GM21619 (cell line): ENCODE data around the gene RGPD4.
"Not testable (repeated sequence)": the region's sequence is repeated elsewhere in the genome, so short reads cannot be mapped to it uniquely, and the experiment has no call there.

Source experiments
- ATAC-seq: cut with Tn5 transposase; IDR thresholded peaks from one replicate; pipeline ENCODE4 v1.9.1; 2021; ENCODE audit not compliant: unreplicated experiment

The RGPD4 gene

DNA sequence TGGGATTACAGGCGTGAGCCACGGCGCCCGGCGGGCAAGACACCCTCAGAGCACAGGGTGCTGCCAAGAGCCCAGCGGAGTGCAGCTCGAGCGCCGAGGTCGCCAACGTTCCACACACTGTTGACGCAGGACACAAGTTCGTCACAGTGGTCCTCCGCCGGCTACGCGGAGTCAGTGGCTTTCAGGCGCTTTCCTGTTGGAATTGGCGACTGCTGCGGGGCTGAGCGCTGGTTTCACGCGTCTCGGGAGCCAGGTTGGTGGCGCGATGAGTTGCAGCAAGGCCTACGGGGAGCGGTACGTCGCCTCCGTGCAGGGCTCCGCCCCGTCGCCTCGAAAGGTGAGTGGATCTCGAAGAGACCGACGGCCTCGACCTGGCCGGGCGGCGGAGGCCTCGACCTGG lies at the start of gene RGPD4:
Gene RGPD4 (plus strand): TSS at position 144 of the 400 bp plus-strand sequence. CDS start 122 bp downstream, at position 266.
- ATAC-seq = not testable (repeated sequence)

DNA sequence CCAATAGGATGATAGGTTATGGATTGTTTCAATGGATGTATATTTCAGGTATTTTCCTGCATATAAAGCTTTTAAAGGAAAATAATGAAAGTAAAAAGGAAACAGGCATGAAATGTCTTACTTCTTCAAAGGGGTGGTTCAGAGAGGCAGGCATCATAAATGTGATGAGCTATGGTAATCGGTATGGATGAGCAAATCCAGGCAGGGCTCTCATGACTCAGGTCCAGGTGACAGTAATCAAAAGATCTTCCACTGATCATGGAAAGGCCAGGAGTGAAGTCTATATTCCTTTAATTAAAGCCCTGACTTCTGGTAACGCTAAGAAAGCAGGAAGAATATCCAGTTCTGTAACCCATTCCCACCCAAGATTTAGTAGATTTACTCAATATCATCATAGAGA lies 48.7 kb upstream of the RGPD4 start:
- ATAC-seq = no peak

DNA sequence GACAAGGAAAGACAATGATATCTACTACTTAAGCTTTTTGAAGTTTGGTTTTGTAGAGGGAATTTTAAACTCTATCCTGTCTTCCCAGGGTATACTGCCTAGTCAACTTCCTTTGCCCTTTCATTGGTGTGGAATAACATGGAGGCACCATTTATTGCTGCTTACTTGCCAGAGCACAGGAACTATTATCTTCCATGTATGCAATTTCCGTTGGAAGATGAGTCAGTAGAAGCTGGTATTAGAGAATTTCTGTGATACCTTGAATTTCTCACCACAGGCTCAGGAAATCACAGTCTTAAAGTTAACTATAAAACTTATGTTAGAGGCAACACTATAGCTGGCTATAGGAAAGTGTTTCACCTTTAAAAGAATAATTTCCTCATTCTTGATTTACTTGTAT lies 40.9 kb upstream of the RGPD4 start:
- ATAC-seq = no peak

DNA sequence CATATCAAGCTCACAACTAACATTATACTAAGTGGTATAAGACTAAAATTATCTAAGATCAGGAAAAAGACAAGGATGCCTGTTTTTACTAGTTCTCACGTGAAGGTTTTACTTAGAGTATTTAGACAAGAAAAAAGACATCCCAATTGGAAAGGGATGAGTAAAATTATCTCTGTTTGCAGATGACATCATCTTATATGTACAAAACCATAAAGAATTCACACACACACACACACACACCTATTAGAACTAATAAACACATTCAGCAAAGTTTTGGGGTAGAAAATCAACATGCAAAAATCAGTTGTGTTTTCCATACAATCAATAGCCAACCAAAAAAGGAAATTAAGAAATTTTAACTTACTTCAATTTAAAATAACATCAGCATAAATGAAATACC lies 35.9 kb upstream of the RGPD4 start:
- ATAC-seq = no peak

DNA sequence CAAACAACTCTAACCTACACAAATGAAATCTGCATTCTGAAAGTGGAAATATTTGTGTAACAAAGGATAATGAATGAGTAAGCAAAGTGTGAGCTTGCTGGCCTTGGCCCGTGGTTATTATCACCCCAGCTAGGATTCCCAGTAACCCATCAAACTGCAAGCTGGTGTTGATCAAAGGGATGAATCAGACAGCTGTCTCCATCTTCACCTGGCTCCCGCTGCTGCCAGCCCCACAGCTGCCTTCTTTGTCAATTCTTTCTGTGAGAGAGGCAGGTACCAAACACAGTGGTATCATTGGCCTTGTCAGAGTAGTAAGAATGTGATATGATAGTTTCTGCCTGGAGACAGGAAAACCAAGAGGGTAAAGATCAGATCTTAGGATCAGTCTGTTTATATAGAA lies 25.2 kb upstream of the RGPD4 start:
- ATAC-seq = no peak

DNA sequence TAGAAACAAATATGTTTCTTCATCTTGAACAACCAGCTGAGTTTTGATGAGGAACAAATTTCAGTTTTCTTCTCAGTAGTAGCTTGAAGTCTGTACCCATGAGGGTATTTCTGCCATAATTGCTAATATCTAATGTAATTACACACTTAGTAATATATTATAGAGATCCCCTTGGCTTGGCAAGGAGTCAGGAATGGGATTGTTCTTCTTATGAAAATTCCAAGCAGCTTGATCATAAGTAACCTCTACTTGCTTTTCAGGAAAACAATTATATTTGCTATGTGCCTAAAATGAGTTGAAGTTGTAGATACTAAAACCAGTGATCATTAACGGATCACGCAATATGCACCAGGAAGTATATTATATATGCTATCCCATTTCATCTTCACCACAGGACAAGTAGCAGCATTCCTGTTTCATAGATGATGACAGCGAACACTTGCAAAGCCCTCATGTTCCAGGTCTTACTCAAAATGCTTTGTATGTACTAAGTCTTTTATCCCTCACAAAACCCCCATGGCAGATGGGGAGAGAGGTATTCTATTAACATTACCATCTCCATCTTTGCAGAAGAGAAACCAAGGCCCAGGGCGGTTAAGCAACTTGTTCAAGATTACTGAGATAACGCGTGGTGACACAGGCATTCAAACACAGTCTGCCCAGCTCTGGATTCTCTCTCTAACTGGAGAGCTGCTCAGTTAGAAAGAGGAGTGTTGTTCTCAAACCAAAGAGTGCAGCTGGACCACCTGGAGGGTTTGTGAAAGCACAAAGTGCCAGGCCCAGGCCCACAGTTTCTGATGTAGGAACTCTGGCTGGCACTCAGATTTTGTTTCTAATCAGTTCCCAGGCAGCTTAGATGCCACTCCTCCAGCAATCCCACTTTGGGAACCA lies 21.8 kb upstream of the RGPD4 start:
- no peak for ATAC-seq

DNA sequence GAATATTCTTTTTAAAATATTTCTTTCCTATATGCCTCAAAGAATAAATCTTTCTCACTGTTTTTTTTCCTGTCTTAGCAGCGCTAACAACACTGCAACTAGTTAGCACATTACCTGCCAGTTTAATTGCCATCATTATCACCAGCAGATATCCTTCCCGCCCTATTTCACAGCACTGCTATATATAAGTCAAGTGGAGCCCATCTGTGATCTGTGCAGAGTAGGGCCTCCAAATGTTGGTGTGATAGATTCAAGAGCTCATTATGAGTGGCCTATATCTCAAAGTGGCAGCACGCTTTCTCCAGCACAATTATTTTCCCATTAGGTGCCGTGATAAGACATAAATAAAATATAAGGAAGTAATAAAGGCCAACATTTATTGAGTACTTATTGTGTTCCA lies 19.8 kb upstream of the RGPD4 start:
- ATAC-seq = no peak

DNA sequence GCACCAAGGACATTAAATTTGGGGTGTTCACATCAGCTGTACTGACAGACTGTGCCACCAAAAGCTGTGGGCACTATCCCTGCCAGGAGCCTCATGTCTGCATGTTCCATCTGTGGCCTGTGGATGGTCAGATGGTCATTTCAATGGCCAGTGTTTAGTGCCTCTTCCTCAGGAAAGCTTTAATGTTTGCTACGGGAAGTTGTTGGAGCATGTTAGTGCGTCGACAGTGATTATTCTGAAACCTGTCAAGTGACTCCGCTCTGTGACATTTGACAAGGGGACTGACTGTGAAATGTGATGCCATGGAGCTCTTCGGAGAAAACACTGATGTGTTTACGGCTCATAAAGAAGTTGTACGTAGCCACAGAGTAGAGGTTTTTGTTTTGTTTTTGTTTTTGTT lies 18.7 kb upstream of the RGPD4 start:
- ATAC-seq = no peak

DNA sequence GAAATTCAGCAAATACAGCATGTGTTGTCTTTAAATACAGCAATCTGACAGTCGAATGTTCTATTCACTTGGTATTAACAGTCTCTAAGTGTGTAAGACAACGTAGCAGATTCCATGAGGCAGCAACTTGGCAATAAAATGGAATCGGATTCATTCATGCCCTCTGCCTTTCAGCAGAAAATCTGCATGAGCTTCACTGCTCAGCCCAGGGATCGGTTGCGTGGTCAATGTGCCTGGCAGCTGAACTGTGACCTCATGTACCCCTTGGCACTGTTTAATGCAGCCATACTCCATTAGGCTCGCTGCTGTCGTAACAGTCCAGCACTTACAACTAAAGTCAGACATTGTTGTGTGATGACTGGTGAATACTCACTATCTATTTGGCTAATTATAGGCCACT lies 17.7 kb upstream of the RGPD4 start:
- no peak for ATAC-seq

DNA sequence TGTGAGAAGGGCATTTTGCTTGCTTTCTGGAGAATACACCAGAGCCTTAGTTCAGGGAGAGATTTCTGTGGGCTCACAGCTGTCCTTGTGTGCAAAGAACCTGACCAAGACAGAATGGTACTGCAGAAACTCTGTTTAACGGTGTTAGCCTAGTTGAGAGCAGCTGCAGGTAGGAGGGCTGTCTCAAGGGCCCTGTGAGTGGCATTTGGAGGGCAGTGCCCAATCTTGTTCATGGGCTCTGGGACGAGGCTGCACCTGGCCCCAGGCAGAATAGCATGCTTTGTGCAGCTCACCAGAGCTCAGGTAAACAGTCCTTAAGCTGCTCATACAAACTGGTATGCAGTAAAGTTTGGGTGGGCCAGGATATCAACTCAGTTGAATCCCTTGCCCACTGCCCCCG lies 16.9 kb upstream of the RGPD4 start:
- no peak for ATAC-seq

DNA sequence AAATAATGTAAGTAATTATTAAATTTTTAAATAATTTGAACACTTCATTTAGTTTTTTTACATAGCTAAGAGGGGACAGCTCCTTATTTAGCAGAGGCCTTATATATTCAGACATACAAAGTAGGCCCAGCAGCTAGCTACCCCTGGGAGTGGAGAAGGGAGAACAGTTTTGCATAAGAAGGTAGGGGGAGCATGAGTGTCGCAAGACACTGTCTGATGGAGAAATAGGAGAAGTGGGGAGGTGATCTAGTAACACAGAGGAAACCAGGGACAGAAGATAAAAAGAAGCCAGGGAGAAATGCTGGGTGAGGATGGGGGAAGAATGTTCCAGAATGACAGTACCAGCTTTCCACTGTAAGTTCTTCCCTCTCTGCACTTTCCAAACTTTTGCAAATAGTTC lies 16.0 kb upstream of the RGPD4 start:
- ATAC-seq = no peak

DNA sequence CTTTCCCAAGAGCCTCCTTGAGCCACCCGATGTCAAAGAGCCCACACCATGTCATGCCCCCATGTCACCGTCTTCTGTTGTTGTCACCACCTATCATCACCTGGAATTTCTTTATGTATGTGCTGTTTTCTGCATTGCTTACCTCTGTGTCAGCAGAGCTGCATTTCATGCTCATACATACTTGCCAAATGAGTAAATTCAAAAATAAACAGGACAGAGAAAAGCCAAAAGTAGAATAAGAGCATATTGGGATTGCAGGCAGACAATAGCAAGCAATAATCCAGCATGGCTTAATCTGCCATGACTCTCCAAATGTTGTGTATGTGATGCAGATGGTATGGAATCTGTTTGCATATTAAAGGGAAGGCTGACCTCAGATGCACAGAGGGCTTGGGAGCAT lies 15.3 kb upstream of the RGPD4 start:
- no peak for ATAC-seq

DNA sequence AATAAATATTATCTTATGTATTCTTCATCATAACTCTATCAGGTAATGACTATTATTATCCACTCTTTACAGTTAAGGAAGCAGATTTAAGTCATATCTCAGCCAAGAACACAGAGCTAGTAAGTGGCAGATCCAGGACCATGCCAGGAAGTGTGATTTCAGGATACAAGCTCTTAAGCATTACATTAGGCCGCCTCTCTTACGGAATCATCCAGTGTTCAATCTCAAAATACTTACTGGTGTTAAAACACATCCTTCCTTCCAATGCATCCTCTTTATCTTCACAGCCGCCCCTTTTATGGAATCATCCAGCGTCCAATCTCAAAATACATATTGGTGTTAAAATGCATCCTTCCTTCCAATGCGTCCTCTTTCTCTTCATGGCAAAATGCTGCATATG lies 14.7 kb upstream of the RGPD4 start:
- no peak for ATAC-seq

DNA sequence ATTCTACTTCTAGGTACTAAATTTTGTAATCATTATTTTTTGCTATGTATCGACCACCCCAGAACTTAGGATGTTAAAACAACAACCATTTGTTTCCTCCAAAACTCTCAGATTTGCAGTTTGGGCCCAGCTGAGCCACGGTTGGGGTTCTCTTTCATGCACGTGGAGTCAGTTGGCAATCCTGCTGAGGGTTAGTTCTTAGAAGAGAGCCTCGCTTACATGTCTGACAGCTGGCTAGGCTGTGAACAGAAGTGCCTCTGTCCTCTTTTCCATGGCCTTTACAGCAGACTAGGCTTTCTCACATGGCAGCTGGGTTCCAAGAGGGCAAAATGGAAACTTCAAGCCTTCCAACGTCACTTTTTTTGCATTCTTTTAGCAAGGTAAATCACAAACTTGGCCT lies 9.3 kb upstream of the RGPD4 start:
- ATAC-seq = no peak

DNA sequence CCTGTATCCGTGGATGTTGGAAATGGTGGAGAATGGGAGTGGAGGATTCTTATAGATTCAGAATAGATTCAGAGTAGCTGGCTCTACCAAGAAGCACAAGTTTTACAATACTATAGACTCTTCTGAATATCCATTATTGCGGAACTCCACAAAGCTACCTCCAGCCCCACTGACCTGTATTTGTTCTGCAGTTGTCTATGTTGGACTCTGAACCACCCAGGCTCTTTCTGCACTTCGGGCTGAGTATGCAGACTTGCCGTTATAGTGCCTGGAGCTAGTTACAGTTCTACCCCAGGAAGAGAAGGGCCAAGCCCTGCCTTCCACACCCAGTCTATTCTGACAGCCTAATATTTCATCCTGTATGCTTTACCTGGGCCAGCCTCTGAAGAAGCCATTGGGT lies 4.4 kb upstream of the RGPD4 start:
- no peak for ATAC-seq

DNA sequence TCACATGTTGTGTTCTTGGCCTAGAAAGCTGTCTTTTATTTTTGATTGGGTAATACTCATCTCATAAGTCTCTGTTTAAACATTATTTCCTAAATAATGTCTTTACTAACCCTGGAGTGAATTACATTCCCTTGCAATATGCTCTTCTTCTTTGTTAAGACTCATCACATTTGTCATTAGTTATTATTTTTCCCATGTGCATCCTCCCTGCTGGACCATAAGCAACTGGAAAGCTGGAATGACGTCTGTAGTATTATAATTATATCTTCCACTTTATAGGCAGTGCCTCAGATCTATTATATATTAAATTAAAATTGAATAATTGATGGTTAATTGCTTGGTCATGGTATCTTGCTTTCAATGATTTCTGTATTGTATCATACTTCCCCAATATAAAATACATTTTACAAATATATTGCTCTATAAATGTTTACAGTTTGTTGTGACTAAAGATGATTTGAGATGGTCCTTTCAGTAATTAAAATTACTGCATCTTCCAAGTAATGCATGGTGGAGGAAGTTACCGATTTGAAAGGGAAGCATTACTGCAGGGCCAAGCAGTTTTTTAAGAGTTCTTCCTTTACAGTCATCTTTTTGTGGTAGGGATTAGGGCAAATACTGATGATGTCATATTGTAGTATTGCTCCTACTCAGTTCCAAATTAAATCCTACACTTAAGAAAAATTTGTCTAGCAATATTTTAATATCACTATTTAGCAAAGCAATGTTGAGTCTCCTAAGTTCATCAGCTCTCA lies 2.1 kb upstream of the RGPD4 start:
- ATAC-seq = no peak

DNA sequence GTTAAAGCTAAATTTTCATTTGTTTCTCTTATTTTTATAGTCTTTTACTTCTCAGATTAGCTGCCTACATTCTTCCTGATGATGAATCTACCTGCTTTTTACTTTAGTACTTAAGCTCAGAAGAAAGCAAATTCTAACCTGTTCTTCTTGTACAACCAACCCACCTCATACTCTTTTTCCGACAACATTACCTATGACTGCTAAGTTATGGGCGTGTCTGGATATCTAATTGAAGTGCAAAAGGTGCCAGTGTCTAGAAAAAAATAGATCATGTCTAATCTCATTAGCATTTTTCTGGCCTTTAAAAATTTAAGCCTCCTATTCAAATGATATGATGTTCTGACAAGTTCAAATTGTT lies 1.5 kb upstream of the RGPD4 start:
- ATAC-seq = no peak

DNA sequence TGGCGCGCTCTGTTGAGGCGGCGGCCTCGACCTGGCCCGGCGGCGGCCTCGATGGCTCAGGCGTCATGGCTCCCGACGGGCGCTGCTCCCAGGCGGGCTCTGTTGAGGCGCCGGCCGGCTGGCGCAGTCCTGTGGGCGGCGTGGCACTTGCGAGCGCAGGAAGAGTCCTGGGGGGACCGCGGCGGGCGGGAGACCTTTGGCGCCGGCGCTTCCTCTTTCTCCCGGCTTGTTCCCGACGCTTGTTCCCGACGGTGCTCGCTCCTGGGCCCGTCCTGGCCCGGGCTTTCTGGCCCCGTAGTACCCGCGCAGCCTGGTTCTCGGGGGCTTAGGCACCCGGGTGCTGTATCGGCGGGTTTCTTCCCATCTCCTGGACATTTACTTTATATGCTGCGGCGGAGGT lies 2.8 kb downstream of the RGPD4 start:
- ATAC-seq = not testable (repeated sequence)

DNA sequence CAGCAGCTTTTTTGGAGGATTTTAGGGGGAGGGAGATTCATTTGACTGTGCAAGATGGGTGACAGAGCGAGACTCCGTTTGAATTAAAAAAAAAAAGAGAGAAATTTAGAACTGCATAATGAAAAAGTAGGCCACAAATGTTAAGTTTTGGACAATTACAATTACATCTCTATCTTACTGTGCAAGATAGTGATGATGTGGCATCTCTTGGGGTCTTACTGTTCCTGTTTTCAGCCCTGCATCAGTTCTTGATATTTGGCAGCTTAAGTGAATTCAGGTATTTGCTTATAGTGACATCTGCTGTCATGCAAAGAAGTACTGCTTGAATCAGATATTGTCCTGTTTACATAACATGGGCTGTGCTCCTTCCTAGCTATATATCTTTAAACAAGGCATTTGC lies 6.5 kb downstream of the RGPD4 start:
- not testable (repeated sequence) for ATAC-seq

DNA sequence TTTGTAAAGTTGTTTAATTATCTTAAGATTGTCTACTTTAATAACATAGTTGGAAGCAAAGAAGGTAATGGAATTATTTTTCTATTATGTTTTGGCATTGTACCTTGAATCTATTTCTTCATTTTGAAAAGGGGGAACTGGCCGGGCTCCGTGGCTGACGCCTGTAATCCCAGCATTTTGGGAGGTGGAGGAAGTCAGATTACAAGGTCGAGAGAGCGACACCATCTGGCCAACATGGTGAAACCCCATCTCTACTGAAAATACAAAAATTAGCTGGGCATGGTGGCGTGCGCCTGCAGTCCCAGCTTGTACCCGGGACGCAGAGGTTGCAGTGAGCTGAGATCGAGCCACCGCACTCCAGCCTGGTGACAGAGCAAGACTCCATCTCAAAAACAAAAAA lies 6.9 kb downstream of the RGPD4 start:
- ATAC-seq = not testable (repeated sequence)

DNA sequence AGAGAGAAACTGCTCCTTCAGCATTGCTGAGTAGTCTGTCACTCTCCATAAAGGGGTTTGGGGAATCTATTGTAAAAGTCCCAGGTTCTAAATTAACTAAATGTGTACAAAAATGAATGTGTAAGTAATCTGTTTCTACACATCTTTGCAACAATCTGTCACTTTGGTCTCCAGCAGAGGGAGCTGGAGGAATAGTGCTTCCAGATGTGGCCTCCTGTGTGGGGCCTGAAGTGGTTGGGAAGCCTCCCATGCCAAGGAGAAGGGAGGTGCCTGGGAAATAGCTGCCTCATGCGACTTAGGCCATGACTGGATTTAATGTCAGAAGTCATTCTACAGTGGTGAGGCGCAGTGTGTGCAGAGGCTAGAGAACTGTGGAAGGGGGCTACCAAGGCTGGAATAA lies 89.4 kb downstream of the RGPD4 start:
- ATAC-seq = not testable (repeated sequence)

DNA sequence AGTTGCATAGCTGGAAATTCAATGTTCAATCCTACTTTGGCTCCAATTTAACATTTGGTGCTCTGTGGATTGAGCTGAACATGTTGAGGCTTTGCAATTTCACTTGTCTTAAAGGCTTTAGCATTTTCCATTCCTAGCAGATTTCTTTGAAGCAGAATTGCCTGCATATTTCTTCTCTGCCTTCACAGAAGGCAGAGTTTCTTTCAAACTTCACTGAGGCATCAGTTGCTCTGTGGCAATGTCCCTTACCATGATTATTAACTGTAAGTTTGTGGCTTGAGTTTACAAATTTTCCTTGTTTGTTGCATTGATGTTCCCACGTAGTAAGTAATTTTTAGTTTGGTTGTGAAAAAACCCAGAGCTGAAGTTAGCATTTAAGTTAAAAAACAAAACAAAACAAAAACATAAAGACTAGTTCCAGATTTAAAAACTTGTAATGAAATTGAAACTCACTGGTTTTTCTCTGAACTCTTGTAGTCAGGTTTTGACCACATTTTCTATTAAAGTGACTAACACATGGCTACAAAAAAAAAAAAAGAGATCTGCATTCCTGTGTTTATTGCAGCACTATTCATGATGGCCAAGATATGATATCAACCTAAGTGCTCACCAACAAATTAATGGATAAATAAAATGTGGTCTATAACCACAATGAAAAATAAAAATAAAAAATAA lies 90.1 kb downstream of the RGPD4 start:
- ATAC-seq = peak; percentile 64
